HG03354 (cell line): Measurements from ENCODE around the gene UBAC2.
"Not testable (repeated sequence)": the region's sequence is repeated elsewhere in the genome, so short reads cannot be mapped to it uniquely, and the experiment has no call there.

Experiments
- ATAC-seq: cut with Tn5 transposase; IDR thresholded peaks from one replicate; pipeline ENCODE4 v1.9.1; 2021; ENCODE audit warnings: mild to moderate bottlenecking; ENCODE audit not compliant: unreplicated experiment, poor library complexity, severe bottlenecking

The UBAC2 gene

GRCh38 chr13:99396446-99396845, 195.8 kb downstream of the UBAC2 start:
- no peak for ATAC-seq

GRCh38 chr13:99398071-99398470, 197.4 kb downstream of the UBAC2 start:
- no peak for ATAC-seq

GRCh38 chr13:99398916-99399622, 198.4 kb downstream of the UBAC2 start:
- no peak for ATAC-seq

GRCh38 chr13:99399623-99399974, 198.9 kb downstream of the UBAC2 start:
- ATAC-seq = no peak

- no peak for ATAC-seq
Observed at GRCh38 chr13:99403458-99403971, 202.9 kb downstream of the UBAC2 start.

- no peak for ATAC-seq
Observed at GRCh38 chr13:99404005-99404755, 203.5 kb downstream of the UBAC2 start.

GRCh38 chr13:99405966-99406365, 205.3 kb downstream of the UBAC2 start:
- no peak for ATAC-seq

GRCh38 chr13:99406799-99407201, 206.1 kb downstream of the UBAC2 start:
- no peak for ATAC-seq

- ATAC-seq = no peak
Observed at GRCh38 chr13:99407906-99408702, 207.4 kb downstream of the UBAC2 start.

- no peak for ATAC-seq
Observed at GRCh38 chr13:99408703-99409000, 208.0 kb downstream of the UBAC2 start.

- not testable (repeated sequence) for ATAC-seq
Observed at GRCh38 chr13:99409461-99410083, 208.9 kb downstream of the UBAC2 start.

- ATAC-seq = not testable (repeated sequence)
Observed at GRCh38 chr13:99410646-99411475, 210.2 kb downstream of the UBAC2 start.

GRCh38 chr13:99412856-99413255, 212.2 kb downstream of the UBAC2 start:
- ATAC-seq = no peak

- no peak for ATAC-seq
Observed at GRCh38 chr13:99414048-99414995, 213.7 kb downstream of the UBAC2 start.

GRCh38 chr13:99415014-99415650, 214.5 kb downstream of the UBAC2 start:
- no peak for ATAC-seq

GRCh38 chr13:99415851-99416331, 215.2 kb downstream of the UBAC2 start:
- ATAC-seq = no peak

GRCh38 chr13:99416411-99417121, 215.9 kb downstream of the UBAC2 start:
- ATAC-seq = no peak
